Keratinocyte (primary cell): ENCODE measurements around the gene SPCS3. TPM values are rescaled to one million over a fixed set of nuclear protein-coding genes. Genes with fewer than 3 reads are reported as not detected.

Experiments used
- DNase-seq: peaks from one replicate; pipeline ENCODE4 v3.0.0-alpha.2; 2011; ENCODE audit warnings: low read depth, missing footprints, low spot score
- FAIRE-seq: peaks from 2 replicates; lab custom pipeline; 2011; peaks lifted over from hg19 to GRCh38; lab: Jason Lieb, UNC
- H2AFZ ChIP-seq: 2 replicates; pipeline ENCODE4 v1.6.0; 2012; ENCODE audit warnings: low read length, control low read depth, inconsistent platforms; ENCODE audit not compliant: control insufficient read depth
- H3K27ac ChIP-seq: 2 replicates; pipeline ENCODE4 v1.5.1; 2011; ENCODE audit warnings: low read length; ENCODE audit not compliant: control insufficient read depth, insufficient read depth
- H3K27me3 ChIP-seq: 3 replicates; pipeline ENCODE4 v1.6.0; 2011; ENCODE audit warnings: low read length; ENCODE audit not compliant: control insufficient read depth, insufficient read depth; ENCODE audit errors: extremely low read depth
- H3K36me3 ChIP-seq, 2 experiments: 2 replicates in 1 of 2; 3 replicates in 1 of 2; pipeline ENCODE4 v1.5.1; 2011; ENCODE audit warnings: low read length in 2 of 2, mild to moderate bottlenecking in 1 of 2; ENCODE audit not compliant: control insufficient read depth in 2 of 2, insufficient read depth in 2 of 2; ENCODE audit errors: extremely low read depth in 1 of 2
- H3K4me1 ChIP-seq: 3 replicates; pipeline ENCODE4 v1.5.1; 2011; ENCODE audit warnings: low read length; ENCODE audit not compliant: control insufficient read depth, insufficient read depth; ENCODE audit errors: extremely low read depth
- H3K4me2 ChIP-seq: 3 replicates; pipeline ENCODE4 v1.6.0; 2011; ENCODE audit warnings: low read depth, low read length; ENCODE audit not compliant: control insufficient read depth, insufficient read depth; ENCODE audit errors: extremely low read depth
- H3K4me3 ChIP-seq, 3 experiments: fragments of 200-600 bp in 1 of 3; sonication (generic) in 1 of 3; 2 replicates in 2 of 3; 3 replicates in 1 of 3; pipeline ENCODE4 v1.5.1; 2011 to 2016; ENCODE audit warnings: low read length in 3 of 3, mild to moderate bottlenecking in 3 of 3, control low read depth in 2 of 3, inconsistent platforms in 1 of 3, low read depth in 1 of 3, mixed read lengths in 1 of 3, mixed run types in 1 of 3, moderate library complexity in 1 of 3; ENCODE audit not compliant: control insufficient read depth in 2 of 3, insufficient read depth in 2 of 3; ENCODE audit errors: extremely low read depth in 1 of 3
- H3K79me2 ChIP-seq: 2 replicates; pipeline ENCODE4 v1.6.0; 2012; ENCODE audit warnings: low read length; ENCODE audit not compliant: control insufficient read depth, insufficient read depth
- H3K9ac ChIP-seq: 3 replicates; pipeline ENCODE4 v1.6.0; 2011; ENCODE audit warnings: low read length; ENCODE audit not compliant: control insufficient read depth, insufficient read depth; ENCODE audit errors: extremely low read depth
- H3K9me1 ChIP-seq: 3 replicates; pipeline ENCODE4 v1.6.0; 2011; ENCODE audit warnings: low read length; ENCODE audit not compliant: control insufficient read depth, insufficient read depth; ENCODE audit errors: extremely low read depth
- H3K9me3 ChIP-seq: 2 replicates; pipeline ENCODE4 v1.5.1; 2012; ENCODE audit warnings: low read depth, low read length; ENCODE audit not compliant: control insufficient read depth
- H4K20me1 ChIP-seq: 3 replicates; pipeline ENCODE4 v1.6.0; 2011; ENCODE audit warnings: low read length; ENCODE audit not compliant: control insufficient read depth, insufficient read depth; ENCODE audit errors: extremely low read depth
- EZH2 ChIP-seq: IDR thresholded peaks from one replicate; pipeline ENCODE4 v1.6.1; 2012; ENCODE audit warnings: inconsistent platforms, mild to moderate bottlenecking, low read length, moderate library complexity
- dilution Hi-C: fragments of 300-500 bp; cut with MboI; formaldehyde crosslinking; loops from one replicate; pipeline ENCODE4 v1.7.0; 2020; ENCODE audit warnings: low sequenced_read_pairs; ENCODE audit not compliant: extremely low pct_ligation_motif_present
- polyA plus RNA-seq, 5 experiments: library from polyadenylated mRNA; depleted of rRNA in 3 of 5; stranded (reverse) in 3 of 5; stranded (forward) in 1 of 5; unstranded in 1 of 5; fragments of >200 nt; gene quantifications; 1 replicate in 1 of 5; 2 replicates in 3 of 5; 3 replicates in 1 of 5; pipeline versions ENCODE4 v1.2.1 to v1.2.3, GENCODE V29; 2011 to 2012; ENCODE audit warnings: missing spikeins in 2 of 5, low read depth in 1 of 5, low replicate concordance in 1 of 5
- TF ChIP-seq, protein P1 (sequence below), 3 experiments: IDR thresholded peaks in 1 of 3; conservative IDR thresholded peaks in 1 of 3; optimal IDR thresholded peaks in 1 of 3; 2 replicates in 2 of 3; 3 replicates in 1 of 3; pipeline versions ENCODE3 to v1.5.1; 2011; ENCODE audit warnings: low read length in 3 of 3, mild to moderate bottlenecking in 3 of 3, moderate library complexity in 2 of 3, control low read depth in 1 of 3, inconsistent platforms in 1 of 3; ENCODE audit not compliant: insufficient read depth in 2 of 3; ENCODE audit errors: extremely low read depth in 1 of 3

Gene SPCS3
- polyA plus RNA-seq, 1 donor (not counting 4 experiments of a cell fraction or from before 2014, with no cell fraction given): 59.3 TPM

DNA sequence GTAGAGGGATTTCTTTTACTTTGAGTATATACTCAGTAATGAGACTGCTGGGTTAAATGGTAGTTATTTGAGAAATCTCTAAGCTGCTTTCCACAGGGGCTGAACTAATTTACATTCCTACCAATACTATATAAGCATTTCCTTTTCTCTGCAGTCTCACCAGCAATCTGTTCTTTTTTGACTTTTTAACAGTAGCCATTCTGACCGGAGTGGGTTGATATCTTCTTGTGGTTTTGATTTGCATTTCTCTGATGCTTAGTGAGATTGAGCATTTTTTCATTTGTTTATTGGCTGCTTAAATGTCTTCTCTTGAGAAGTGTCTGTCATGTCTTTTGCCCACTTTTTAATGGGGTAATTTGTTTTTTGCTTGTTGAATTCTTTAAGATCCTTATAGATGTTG, 43.3 kb downstream of the SPCS3 start:
- Histone ChIP-seq H3K27ac (no peak overlapping the region), H3K27me3 (no peaks in the 10 kb centered on the region), H4K20me1 (no peaks in the 10 kb centered on the region), H2AFZ (no peak overlapping the region), H3K9me3 (no peaks in the 10 kb centered on the region), H3K4me2 (no peak overlapping the region), H3K79me2 (no peaks in the 10 kb centered on the region), H3K9me1 (no peaks in the 10 kb centered on the region), H3K36me3 (no peaks in the 10 kb centered on the region), H3K9ac (no peak overlapping the region), H3K4me1 (peaks cover 2% of the 10 kb centered on the region), H3K4me3 (no peak overlapping the region)
- FAIRE-seq (no peak), DNase-seq (no peak)
- TF ChIP-seq EZH2: no peak
- TF ChIP-seq, protein P1, sequence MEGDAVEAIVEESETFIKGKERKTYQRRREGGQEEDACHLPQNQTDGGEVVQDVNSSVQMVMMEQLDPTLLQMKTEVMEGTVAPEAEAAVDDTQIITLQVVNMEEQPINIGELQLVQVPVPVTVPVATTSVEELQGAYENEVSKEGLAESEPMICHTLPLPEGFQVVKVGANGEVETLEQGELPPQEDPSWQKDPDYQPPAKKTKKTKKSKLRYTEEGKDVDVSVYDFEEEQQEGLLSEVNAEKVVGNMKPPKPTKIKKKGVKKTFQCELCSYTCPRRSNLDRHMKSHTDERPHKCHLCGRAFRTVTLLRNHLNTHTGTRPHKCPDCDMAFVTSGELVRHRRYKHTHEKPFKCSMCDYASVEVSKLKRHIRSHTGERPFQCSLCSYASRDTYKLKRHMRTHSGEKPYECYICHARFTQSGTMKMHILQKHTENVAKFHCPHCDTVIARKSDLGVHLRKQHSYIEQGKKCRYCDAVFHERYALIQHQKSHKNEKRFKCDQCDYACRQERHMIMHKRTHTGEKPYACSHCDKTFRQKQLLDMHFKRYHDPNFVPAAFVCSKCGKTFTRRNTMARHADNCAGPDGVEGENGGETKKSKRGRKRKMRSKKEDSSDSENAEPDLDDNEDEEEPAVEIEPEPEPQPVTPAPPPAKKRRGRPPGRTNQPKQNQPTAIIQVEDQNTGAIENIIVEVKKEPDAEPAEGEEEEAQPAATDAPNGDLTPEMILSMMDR (optimal IDR thresholded peaks at IDR 0.05 in 1 of 3, IDR thresholded peaks at IDR 0.05 in 1 of 3, conservative IDR thresholded peaks at IDR 0.05 in 1 of 3; ENCODE audit: extremely low read depth in 1 of 3, insufficient read depth in 2 of 3, low read length in 3 of 3): no peak
- dilution Hi-C loops: no loop called here

DNA sequence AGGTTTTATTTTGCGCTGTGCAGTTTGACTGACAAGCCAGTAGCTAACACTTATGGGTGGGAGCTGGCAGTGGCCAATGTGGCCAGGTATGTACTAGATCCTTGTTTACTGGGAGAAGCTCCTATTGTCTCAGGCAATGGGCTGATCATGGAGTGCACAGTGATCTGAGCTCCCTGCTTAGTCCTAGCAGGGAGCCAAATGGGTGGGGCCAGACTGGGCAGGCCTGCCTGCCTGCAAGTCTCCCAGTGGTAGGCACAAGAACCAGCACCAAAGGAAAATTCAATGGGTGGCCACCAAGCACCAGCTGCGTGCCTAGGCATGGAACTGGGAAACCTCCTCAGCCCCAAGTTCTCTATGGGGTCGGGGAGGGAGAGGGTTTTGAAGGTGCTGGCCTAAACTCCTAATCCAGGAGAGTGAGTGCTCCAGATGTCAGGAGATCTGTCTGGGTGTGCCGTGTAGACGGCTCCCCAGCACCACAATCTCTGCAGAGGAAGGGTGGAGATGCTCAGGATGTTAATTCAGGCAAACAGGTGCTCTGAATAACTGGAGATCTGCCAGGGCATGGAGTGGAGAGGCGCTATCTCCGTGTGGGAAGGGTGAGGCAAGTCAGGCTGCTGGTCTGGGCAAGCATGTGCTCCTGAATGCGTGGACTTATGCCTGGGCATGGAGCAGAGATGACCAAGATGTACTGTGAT, 48.2 kb downstream of the SPCS3 start:
- no peaks in the 10 kb centered on the region for H3K4me1 ChIP-seq
- no peaks in the 10 kb centered on the region for H3K79me2 ChIP-seq
- dilution Hi-C loops: no loop called here
- no peaks in the 10 kb centered on the region for H4K20me1 ChIP-seq
- DNase-seq (no peak), FAIRE-seq (no peak)
- no peak overlapping the region for H3K9ac ChIP-seq
- H3K27me3 ChIP-seq: no peaks in the 10 kb centered on the region
- H3K27ac ChIP-seq: no peak overlapping the region
- H2AFZ ChIP-seq: no peak overlapping the region
- no peak overlapping the region for H3K4me2 ChIP-seq
- no peak overlapping the region for H3K4me3 ChIP-seq
- no peaks in the 10 kb centered on the region for H3K9me1 ChIP-seq
- no peaks in the 10 kb centered on the region for H3K9me3 ChIP-seq
- no peaks in the 10 kb centered on the region for H3K36me3 ChIP-seq
- TF ChIP-seq, protein P1 (optimal IDR thresholded peaks at IDR 0.05 in 1 of 3, IDR thresholded peaks at IDR 0.05 in 1 of 3, conservative IDR thresholded peaks at IDR 0.05 in 1 of 3; ENCODE audit: extremely low read depth in 1 of 3, insufficient read depth in 2 of 3, low read length in 3 of 3): no peak
- no peak for TF ChIP-seq EZH2
